Measurements from ENCODE around the gene ZNF488.
A peak's percentile ranks its signal among the peaks of the same experiment; 100 is the strongest.

Gene ZNF488

GRCh38 chr10:47414752-47415519, 30.8 kb upstream of the ZNF488 start:
- peak overlapping the region; percentile 11; the same call in 1 of the 2 replicates for H3K27ac ChIP-seq
- DNase-seq (ENCODE audit: low spot score): no peak
- ChIA-PET CTCF (no interaction called here), POLR2A (ENCODE audit: low non-redundant PET) (no interaction called here)
- no peak for TF ChIP-seq CTCF (conservative IDR thresholded peaks at IDR 0.05; ENCODE audit: low read depth)

- H3K27ac ChIP-seq: peak overlapping the region; percentile 11; the same call in 1 of the 2 replicates
- no peak for TF ChIP-seq CTCF (conservative IDR thresholded peaks at IDR 0.05; ENCODE audit: low read depth)
- no peak for DNase-seq (ENCODE audit: low spot score)
- ChIA-PET CTCF (no interaction called here), POLR2A (ENCODE audit: low non-redundant PET) (no interaction called here)
These were observed 30.1 kb upstream of the ZNF488 start for GRCh38 chr10:47414227-47414592.

GRCh38 chr10:47413531-47414226, 29.6 kb upstream of the ZNF488 start:
- H3K27ac ChIP-seq: no peak overlapping the region
- no peak for TF ChIP-seq CTCF (conservative IDR thresholded peaks at IDR 0.05; ENCODE audit: low read depth)
- ChIA-PET POLR2A (ENCODE audit: low non-redundant PET) (no interaction called here), CTCF (no interaction called here)
- DNase-seq (ENCODE audit: low spot score): no peak

GRCh38 chr10:47412869-47413268, 28.8 kb upstream of the ZNF488 start:
- POLR2A ChIA-PET (ENCODE audit: low non-redundant PET): no interaction called here
- CTCF ChIA-PET: interaction anchor here (0.6 kb wide), 1 partner anchor 25 kb away, joined by 3 read pairs; no protein-coding TSS in a partner anchor
- DNase-seq (ENCODE audit: low spot score): no peak
- H3K27ac ChIP-seq: no peak overlapping the region
- TF ChIP-seq CTCF (conservative IDR thresholded peaks at IDR 0.05; ENCODE audit: low read depth): no peak

- ChIA-PET POLR2A (ENCODE audit: low non-redundant PET) (no interaction called here), CTCF (no interaction called here)
- no peak for TF ChIP-seq CTCF (conservative IDR thresholded peaks at IDR 0.05; ENCODE audit: low read depth)
- no peak overlapping the region for H3K27ac ChIP-seq
- no peak for DNase-seq (ENCODE audit: low spot score)
These were observed 28.2 kb upstream of the ZNF488 start for GRCh38 chr10:47412177-47412730.

GRCh38 chr10:47410862-47411261, 26.8 kb upstream of the ZNF488 start:
- peak overlapping the region; percentile 18; the same call in 1 of the 2 replicates for H3K27ac ChIP-seq
- TF ChIP-seq CTCF (conservative IDR thresholded peaks at IDR 0.05; ENCODE audit: low read depth): no peak
- ChIA-PET CTCF (no interaction called here), POLR2A (ENCODE audit: low non-redundant PET) (no interaction called here)
- no peak for DNase-seq (ENCODE audit: low spot score)
